Thyroid gland (tissue), 4 donors: Measurements from ENCODE around the gene STYXL2.

ENCODE experiments used
- POLR2A ChIP-seq, 2 donors: fragments of 450-650 bp; IDR thresholded peaks; one replicate each; pipeline ENCODE4 v1.6.1; 2017; ENCODE audit warnings: antibody characterized with exemption in 2 of 2, mild to moderate bottlenecking in 2 of 2, moderate library complexity in 1 of 2
- TF ChIP-seq, protein P1 (sequence below), 6 experiments: fragments of 200-600 bp in 3 of 6; fragments of 450-650 bp in 3 of 6; sonication (generic) in 3 of 6; IDR thresholded peaks; one replicate each; pipeline ENCODE4 v1.5.1; 2016 to 2019; ENCODE audit warnings: antibody characterized with exemption in 6 of 6, mild to moderate bottlenecking in 2 of 6, inconsistent platforms in 1 of 6, moderate library complexity in 1 of 6

DNA sequence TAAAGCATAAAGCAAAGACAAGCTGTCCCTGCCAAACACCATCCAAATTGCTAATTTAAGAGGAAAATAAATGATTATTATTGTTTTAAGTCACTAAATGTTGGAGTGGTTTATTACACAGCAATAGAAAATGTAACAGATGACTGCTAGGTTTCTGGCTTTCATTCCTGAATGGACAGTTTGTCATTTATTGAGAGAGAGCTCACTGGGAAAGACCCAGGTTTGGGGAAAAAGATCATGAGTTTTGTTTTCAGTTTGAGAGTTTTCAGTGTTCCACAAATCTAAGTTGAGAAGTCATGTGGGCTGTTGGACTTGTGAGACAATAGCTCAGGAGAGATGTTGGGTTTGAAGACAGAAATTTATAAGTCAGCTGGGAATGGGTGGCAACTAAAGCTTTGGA lies 9.1 kb upstream of the STYXL2 start:
- TF ChIP-seq, protein P1, sequence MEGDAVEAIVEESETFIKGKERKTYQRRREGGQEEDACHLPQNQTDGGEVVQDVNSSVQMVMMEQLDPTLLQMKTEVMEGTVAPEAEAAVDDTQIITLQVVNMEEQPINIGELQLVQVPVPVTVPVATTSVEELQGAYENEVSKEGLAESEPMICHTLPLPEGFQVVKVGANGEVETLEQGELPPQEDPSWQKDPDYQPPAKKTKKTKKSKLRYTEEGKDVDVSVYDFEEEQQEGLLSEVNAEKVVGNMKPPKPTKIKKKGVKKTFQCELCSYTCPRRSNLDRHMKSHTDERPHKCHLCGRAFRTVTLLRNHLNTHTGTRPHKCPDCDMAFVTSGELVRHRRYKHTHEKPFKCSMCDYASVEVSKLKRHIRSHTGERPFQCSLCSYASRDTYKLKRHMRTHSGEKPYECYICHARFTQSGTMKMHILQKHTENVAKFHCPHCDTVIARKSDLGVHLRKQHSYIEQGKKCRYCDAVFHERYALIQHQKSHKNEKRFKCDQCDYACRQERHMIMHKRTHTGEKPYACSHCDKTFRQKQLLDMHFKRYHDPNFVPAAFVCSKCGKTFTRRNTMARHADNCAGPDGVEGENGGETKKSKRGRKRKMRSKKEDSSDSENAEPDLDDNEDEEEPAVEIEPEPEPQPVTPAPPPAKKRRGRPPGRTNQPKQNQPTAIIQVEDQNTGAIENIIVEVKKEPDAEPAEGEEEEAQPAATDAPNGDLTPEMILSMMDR (IDR thresholded peaks at IDR 0.05): no peak
- no peak for TF ChIP-seq POLR2A (IDR thresholded peaks at IDR 0.05)
